GM21723 (cell line): Measurements from ENCODE around the gene CCDC185.

Source experiments
- ATAC-seq: cut with Tn5 transposase; IDR thresholded peaks from one replicate; pipeline ENCODE4 v1.9.1; 2021; ENCODE audit warnings: mild to moderate bottlenecking, moderate library complexity; ENCODE audit not compliant: unreplicated experiment

Gene CCDC185

DNA sequence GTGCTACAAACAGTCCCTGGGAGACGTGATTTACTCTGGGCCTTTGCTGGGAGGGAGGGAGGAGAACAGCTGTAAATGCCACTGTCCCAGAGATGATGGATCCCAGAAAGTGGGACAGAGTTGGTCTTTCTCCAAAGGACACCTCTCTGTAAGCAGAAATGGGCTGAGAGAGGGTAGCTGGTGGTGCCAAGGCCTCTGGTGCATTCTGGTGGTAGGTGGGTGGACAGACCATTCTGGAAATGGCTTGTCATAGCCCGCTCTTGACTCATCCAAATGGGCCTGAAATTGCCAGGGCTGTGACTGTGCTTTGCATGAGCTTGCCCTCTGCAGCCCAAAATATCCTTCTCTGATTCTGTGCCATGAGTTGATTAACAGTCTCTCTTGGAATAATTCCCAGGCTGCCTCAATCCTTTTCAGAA lies 36.1 kb downstream of the CCDC185 start:
- ATAC-seq = no peak

DNA sequence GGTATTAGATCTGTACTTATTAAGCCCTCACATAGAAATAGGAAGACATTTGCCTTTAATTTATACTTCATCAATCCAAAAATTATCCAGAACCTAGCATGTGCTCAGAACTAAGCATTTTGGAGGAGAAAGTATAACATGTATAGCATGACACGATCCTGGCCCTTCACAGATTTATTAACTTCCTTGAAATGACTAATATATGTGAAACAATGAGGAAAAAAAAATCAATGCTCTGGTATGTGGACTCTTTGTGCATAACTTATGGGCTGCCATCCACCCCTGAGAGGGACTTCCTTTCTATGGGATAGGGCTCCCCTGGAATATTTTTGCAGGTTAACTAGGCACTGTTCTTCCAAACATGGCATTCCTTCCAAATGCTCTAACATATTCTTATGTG lies 36.6 kb downstream of the CCDC185 start:
- no peak for ATAC-seq

DNA sequence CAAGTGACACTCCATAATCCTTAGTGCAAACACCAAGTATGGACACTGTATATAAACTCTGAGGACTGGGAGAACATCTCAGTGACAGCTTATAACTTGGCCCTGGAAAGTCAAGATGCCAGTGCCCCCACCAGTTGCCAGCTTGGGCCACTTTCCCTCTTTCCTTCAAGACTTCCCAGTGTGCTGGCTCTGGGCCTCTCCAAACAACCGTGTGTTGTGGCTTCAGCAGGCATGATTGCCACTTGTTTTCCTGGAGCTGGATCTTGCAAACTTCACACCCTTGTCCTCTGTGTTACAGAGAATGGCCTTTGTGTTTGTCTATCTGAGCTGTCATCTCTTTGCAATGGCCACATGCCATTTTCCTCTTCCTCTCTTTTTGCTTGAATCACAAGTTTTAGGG lies 37.0 kb downstream of the CCDC185 start:
- no peak for ATAC-seq

DNA sequence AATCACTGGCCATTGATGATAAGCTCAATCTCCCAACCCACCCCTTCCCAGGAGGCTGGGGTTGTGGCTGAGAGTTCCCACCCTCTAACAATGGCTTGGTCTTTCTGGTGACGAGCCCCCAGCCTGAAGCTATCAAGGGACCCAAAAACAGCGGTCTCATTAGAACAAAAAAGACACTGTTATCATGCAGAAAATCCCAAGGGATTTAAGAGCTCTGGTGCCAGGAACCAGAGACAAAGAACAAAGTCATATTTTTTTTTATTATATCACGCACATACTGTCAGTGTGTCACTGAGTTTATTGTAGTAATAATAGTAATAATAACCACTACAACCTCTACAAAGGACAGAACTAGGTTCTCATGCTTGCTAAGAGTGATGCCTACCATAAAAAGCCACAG lies 43.9 kb downstream of the CCDC185 start:
- no peak for ATAC-seq

DNA sequence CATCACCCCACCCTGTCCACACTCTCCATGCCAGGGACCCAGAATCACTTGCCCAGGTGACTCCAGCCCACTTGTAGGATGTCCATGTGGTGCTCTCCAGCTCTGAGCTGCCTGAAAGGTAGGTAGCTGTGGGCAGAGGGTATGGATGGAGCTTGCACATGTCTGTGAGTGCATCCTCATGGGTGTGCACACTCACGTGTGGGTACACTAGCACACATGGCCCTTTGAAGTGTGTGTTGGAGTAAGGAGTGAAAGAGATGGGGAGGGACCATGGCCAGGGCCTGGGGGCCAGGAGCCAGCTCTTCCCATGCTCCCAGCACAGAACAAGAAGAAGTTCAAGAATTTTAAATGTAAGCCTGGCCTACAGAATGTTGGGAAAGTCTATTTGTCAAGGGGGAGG lies 50.2 kb downstream of the CCDC185 start:
- no peak for ATAC-seq

DNA sequence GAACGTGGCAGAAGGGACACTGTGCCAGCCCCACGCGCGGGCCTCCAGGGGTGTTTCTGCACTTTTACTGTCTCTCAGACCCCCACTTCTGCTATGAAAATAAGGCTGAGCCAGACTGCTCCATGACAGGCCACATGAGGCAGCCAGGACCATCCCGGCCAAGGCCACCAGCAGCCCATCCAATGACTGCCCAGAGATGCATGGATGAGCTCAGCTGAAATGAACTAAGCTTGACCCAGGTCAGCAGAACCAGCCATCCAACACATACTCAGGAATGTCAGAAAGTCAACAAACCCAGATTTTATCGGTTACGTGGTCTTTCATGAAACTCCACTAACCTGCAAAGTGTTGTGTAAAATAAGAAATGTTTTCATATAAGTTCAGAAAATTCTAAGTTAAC lies 51.2 kb downstream of the CCDC185 start:
- ATAC-seq = no peak
